HEK293T (cell line): Measurements from ENCODE around the gene GIMAP6.
"Not testable (repeated sequence)": the region's sequence is repeated elsewhere in the genome, so short reads cannot be mapped to it uniquely, and the experiment has no call there.

Experiments
- CTCF ChIA-PET: fragments of 350-600 bp; formaldehyde crosslinking; extraction: SDS; loops from one replicate; lab custom pipeline; 2021; ENCODE audit warnings: antibody characterized with exemption, inconsistent platforms; lab: Yijun Ruan, JAX
- POLR2A ChIA-PET: fragments of 350-600 bp; formaldehyde crosslinking; extraction: SDS; loops from one replicate; lab custom pipeline; 2020; ENCODE audit warnings: antibody characterized with exemption, inconsistent platforms; lab: Yijun Ruan, JAX
- DNase-seq: peaks from one replicate; pipeline ENCODE4 v3.0.0; 2012; ENCODE audit warnings: mixed read lengths; ENCODE audit errors: extremely low spot score
- ARNT ChIP-seq: fragments of 450-650 bp; IDR thresholded peaks from 2 replicates; pipeline ENCODE4 v1.6.1; 2017; ENCODE audit warnings: mild to moderate bottlenecking
- BHLHE40 ChIP-seq: fragments of 450-650 bp; IDR thresholded peaks from 2 replicates; pipeline ENCODE4 v1.6.1; 2016; ENCODE audit warnings: mild to moderate bottlenecking, moderate library complexity, borderline replicate concordance
- CTBP1 ChIP-seq: fragments of 450-650 bp; IDR thresholded peaks from 2 replicates; pipeline ENCODE4 v1.6.1; 2016; ENCODE audit warnings: borderline replicate concordance
- ELF4 ChIP-seq: fragments of 450-650 bp; IDR thresholded peaks from 2 replicates; pipeline ENCODE4 v1.6.1; 2017; ENCODE audit warnings: antibody characterized with exemption
- FOXA1 ChIP-seq: fragments of 450-650 bp; IDR thresholded peaks from 2 replicates; pipeline ENCODE4 v1.6.1; 2016; ENCODE audit warnings: mild to moderate bottlenecking
- FOXK2 ChIP-seq: fragments of 450-650 bp; IDR thresholded peaks from 2 replicates; pipeline ENCODE4 v1.6.1; 2016; ENCODE audit warnings: mild to moderate bottlenecking
- FOXM1 ChIP-seq: fragments of 450-650 bp; IDR thresholded peaks from 2 replicates; pipeline ENCODE4 v1.6.1; 2017; ENCODE audit warnings: mild to moderate bottlenecking, borderline replicate concordance
- HDGF ChIP-seq: fragments of 450-650 bp; IDR thresholded peaks from 2 replicates; pipeline ENCODE4 v1.6.1; 2017; ENCODE audit warnings: antibody characterized with exemption, borderline replicate concordance
- L3MBTL2 ChIP-seq: fragments of 450-650 bp; conservative IDR thresholded peaks from 2 replicates; pipeline ENCODE4 v1.6.1; 2016; ENCODE audit warnings: mild to moderate bottlenecking
- LEF1 ChIP-seq: fragments of 450-650 bp; IDR thresholded peaks from 2 replicates; pipeline ENCODE4 v1.6.1; 2017; ENCODE audit warnings: mild to moderate bottlenecking, borderline replicate concordance
- NFRKB ChIP-seq: fragments of 450-650 bp; IDR thresholded peaks from 2 replicates; pipeline ENCODE4 v1.6.1; 2016; ENCODE audit warnings: mild to moderate bottlenecking, moderate library complexity
- PKNOX1 ChIP-seq: fragments of 450-650 bp; IDR thresholded peaks from 2 replicates; pipeline ENCODE4 v1.6.1; 2016
- SP1 ChIP-seq: fragments of 450-650 bp; IDR thresholded peaks from 2 replicates; pipeline ENCODE4 v1.6.1; 2017
- SUZ12 ChIP-seq: fragments of 450-650 bp; IDR thresholded peaks from 2 replicates; pipeline ENCODE4 v1.6.1; 2016; ENCODE audit warnings: mild to moderate bottlenecking
- TARDBP ChIP-seq: fragments of 450-650 bp; IDR thresholded peaks from 2 replicates; pipeline ENCODE4 v1.6.1; 2016
- ZNF384 ChIP-seq: fragments of 450-650 bp; IDR thresholded peaks from 2 replicates; pipeline ENCODE4 v1.6.1; 2016

Gene GIMAP6

GRCh38 chr7:150631866-150632864 lies at the start of gene GIMAP6:
Gene GIMAP6, minus strand, starts transcription at chr7:150632385. Its CDS starts 2,243 bp downstream, at chr7:150630142.
- POLR2A ChIA-PET, result no interaction called here
- TF ChIP-seq FOXM1 (no peak), L3MBTL2 (no peak), FOXK2 (no peak), SP1 (no peak), ZNF384 (no peak), BHLHE40 (no peak), CTBP1 (no peak), TARDBP (no peak), SUZ12 (no peak), FOXA1 (no peak), LEF1 (no peak)
- CTCF ChIA-PET, result interaction anchor here (0.5 to 0.8 kb wide), 3 partner anchors 20 to 1446 kb away, joined by 3 to 4 read pairs (median 3); no protein-coding TSS in a partner anchor
- DNase-seq, result no peak

GRCh38 chr7:150680364-150680763 lies 48.2 kb upstream of the GIMAP6 start:
- CTCF ChIA-PET, DNase-seq, POLR2A ChIA-PET: not testable (repeated sequence)

GRCh38 chr7:150678601-150679000 lies 46.4 kb upstream of the GIMAP6 start:
- CTCF ChIA-PET, POLR2A ChIA-PET, DNase-seq: not testable (repeated sequence)

- DNase-seq, POLR2A ChIA-PET, CTCF ChIA-PET: not testable (repeated sequence)
Measured at GRCh38 chr7:150676854-150677253, 44.7 kb upstream of the GIMAP6 start.

GRCh38 chr7:150676276-150676675 lies 44.1 kb upstream of the GIMAP6 start:
- POLR2A ChIA-PET, CTCF ChIA-PET: not testable (repeated sequence)

GRCh38 chr7:150675714-150676113 lies 43.5 kb upstream of the GIMAP6 start:
- TF ChIP-seq PKNOX1, result no peak
- no peak for TF ChIP-seq SP1
- no peak for TF ChIP-seq TARDBP
- no peak for TF ChIP-seq FOXK2
- TF ChIP-seq LEF1, result no peak
- TF ChIP-seq FOXA1, result no peak
- POLR2A ChIA-PET, result no interaction called here
- DNase-seq, result no peak
- CTCF ChIA-PET, result no interaction called here

More at GRCh38 chr7:150676276-150676675, 44.1 kb upstream of the GIMAP6 start:
- DNase-seq, result not testable (repeated sequence)

GRCh38 chr7:150671798-150672585 lies 39.8 kb upstream of the GIMAP6 start:
- CTCF ChIA-PET, POLR2A ChIA-PET, DNase-seq: not testable (repeated sequence)

- no peak for DNase-seq
- TF ChIP-seq NFRKB (no peak), FOXM1 (no peak), BHLHE40 (no peak), FOXK2 (no peak), ARNT (no peak), L3MBTL2 (no peak), ZNF384 (no peak), HDGF (no peak), CTBP1 (no peak), PKNOX1 (no peak), SP1 (no peak), SUZ12 (no peak), TARDBP (no peak), ELF4 (no peak), LEF1 (no peak), FOXA1 (no peak)
- ChIA-PET CTCF (no interaction called here), POLR2A (no interaction called here)
Measured at GRCh38 chr7:150668977-150669376, 36.8 kb upstream of the GIMAP6 start.
